BLaER1 (cell line): ENCODE measurements around the gene FOXS1.

Experiments
- H3K27ac ChIP-seq: shearing (Covaris generic); formaldehyde crosslinking; 2 replicates; pipeline ENCODE4 v1.8.1; 2022
- H3K27me3 ChIP-seq: shearing (Covaris generic); formaldehyde crosslinking; 2 replicates; pipeline ENCODE4 v1.8.1; 2022
- H3K36me3 ChIP-seq: shearing (Covaris generic); formaldehyde crosslinking; 2 replicates; pipeline ENCODE4 v1.8.1; 2022
- H3K4me1 ChIP-seq: shearing (Covaris generic); formaldehyde crosslinking; 2 replicates; pipeline ENCODE4 v1.8.1; 2022
- H3K4me2 ChIP-seq: shearing (Covaris generic); formaldehyde crosslinking; 2 replicates; pipeline ENCODE4 v1.8.1; 2022
- H3K4me3 ChIP-seq: shearing (Covaris generic); formaldehyde crosslinking; 2 replicates; pipeline ENCODE4 v1.8.1; 2022
- H3K9ac ChIP-seq: shearing (Covaris generic); formaldehyde crosslinking; 2 replicates; pipeline ENCODE4 v1.8.1; 2022
- H3K9me3 ChIP-seq: shearing (Covaris generic); formaldehyde crosslinking; 2 replicates; pipeline ENCODE4 v1.8.1; 2022
- H4K20me1 ChIP-seq: shearing (Covaris generic); formaldehyde crosslinking; 2 replicates; pipeline ENCODE4 v1.8.1; 2022
- Cebpa-rat ChIP-seq: shearing (Covaris generic); IDR thresholded peaks from 2 replicates; pipeline ENCODE4 v1.8.1; 2022

FOXS1 gene

GRCh38 chr20:31806564-31807355 lies 38.6 kb downstream of the FOXS1 start:
- Histone ChIP-seq H3K36me3 (peaks cover 72% of the 10 kb centered on the region), H3K9ac (no peak overlapping the region), H3K4me1 (peaks cover 13% of the 10 kb centered on the region), H3K27me3 (no peaks in the 10 kb centered on the region), H3K4me2 (no peak overlapping the region), H3K27ac (no peak overlapping the region), H3K4me3 (no peak overlapping the region), H4K20me1 (no peaks in the 10 kb centered on the region), H3K9me3 (no peaks in the 10 kb centered on the region)
- TF ChIP-seq Cebpa-rat, result no peak

- H3K36me3 ChIP-seq, result peaks cover 93% of the 10 kb centered on the region
- no peak overlapping the region for H3K4me3 ChIP-seq
- TF ChIP-seq Cebpa-rat, result no peak
- no peaks in the 10 kb centered on the region for H3K9me3 ChIP-seq
- no peak overlapping the region for H3K27ac ChIP-seq
- H3K9ac ChIP-seq, result no peak overlapping the region
- no peaks in the 10 kb centered on the region for H3K27me3 ChIP-seq
- no peaks in the 10 kb centered on the region for H3K4me1 ChIP-seq
- no peak overlapping the region for H3K4me2 ChIP-seq
- no peaks in the 10 kb centered on the region for H4K20me1 ChIP-seq
Observed at GRCh38 chr20:31803552-31804291, 41.7 kb downstream of the FOXS1 start.

GRCh38 chr20:31801508-31801907 lies 43.9 kb downstream of the FOXS1 start:
- no peaks in the 10 kb centered on the region for H4K20me1 ChIP-seq
- no peak overlapping the region for H3K9ac ChIP-seq
- H3K4me1 ChIP-seq, result no peaks in the 10 kb centered on the region
- H3K9me3 ChIP-seq, result no peaks in the 10 kb centered on the region
- H3K27me3 ChIP-seq, result no peaks in the 10 kb centered on the region
- no peak overlapping the region for H3K4me2 ChIP-seq
- no peak overlapping the region for H3K4me3 ChIP-seq
- TF ChIP-seq Cebpa-rat, result no peak
- no peak overlapping the region for H3K27ac ChIP-seq
- peaks cover 97% of the 10 kb centered on the region for H3K36me3 ChIP-seq

GRCh38 chr20:31797364-31797763 lies 48.0 kb downstream of the FOXS1 start:
- H3K27ac ChIP-seq, result no peak overlapping the region
- 0 out of 2 replicates have a peak, but pooled peaks cover 5% of the 10 kb centered on the region for H4K20me1 ChIP-seq
- no peak overlapping the region for H3K4me3 ChIP-seq
- no peak overlapping the region for H3K4me2 ChIP-seq
- H3K9ac ChIP-seq, result no peak overlapping the region
- H3K9me3 ChIP-seq, result no peaks in the 10 kb centered on the region
- no peak for TF ChIP-seq Cebpa-rat
- H3K36me3 ChIP-seq, result peaks cover 95% of the 10 kb centered on the region
- no peaks in the 10 kb centered on the region for H3K27me3 ChIP-seq
- H3K4me1 ChIP-seq, result no peaks in the 10 kb centered on the region
